K562 treated with DMSO at 1 percent for 12 hours (cell line): ENCODE measurements around the gene TSHB. TPM values are rescaled to one million over a fixed set of nuclear protein-coding genes. Genes with fewer than 3 reads are reported as not detected.

Source experiments
- total RNA-seq: library from RNA; unstranded; fragments of 300-600 nt; gene quantifications from 2 replicates; pipeline ENCODE4 v1.2.3, GENCODE V29; 2022; ENCODE audit not compliant: insufficient read depth

TSHB gene
- total RNA-seq: not detected in 2 replicates

GRCh38 chr1:115029526-115029925 is at the start of gene TSHB:
Gene TSHB, plus strand, starts transcription at chr1:115029826. Its CDS starts 3,537 bp downstream, at chr1:115033363.

Other genes starting within 250 kb of the TSHB start
- 12.1 and 89.3 TPM in 2 replicates for gene SIKE1, start 249.1 kb upstream of the TSHB start, total RNA-seq
- gene SYCP1, start 175.0 kb upstream of the TSHB start, total RNA-seq: not detected in 2 replicates
- gene TSPAN2, start 59.7 kb downstream of the TSHB start, total RNA-seq: not detected in 2 replicates